Spleen (tissue), 11 donors: ENCODE measurements around the gene RUSC2. TPM values are rescaled to one million over a fixed set of nuclear protein-coding genes. Genes with fewer than 3 reads are reported as not detected.
"Not testable (repeated sequence)": the region's sequence is repeated elsewhere in the genome, so short reads cannot be mapped to it uniquely, and the experiment has no call there.

ENCODE experiments used
- DNase-seq: peaks from one replicate; pipeline ENCODE4 v3.0.0-alpha.2; 2020
- H3K27ac ChIP-seq, 8 donors: fragments of 200-600 bp; sonication (generic) in 7 of 8; 1 replicate in 4 of 8; 2 replicates in 4 of 8; pipeline versions ENCODE4 v1.5.0 to v1.8.0; 2016 to 2021; ENCODE audit warnings: inconsistent platforms in 4 of 8, mild to moderate bottlenecking in 4 of 8, moderate library complexity in 1 of 8
- H3K27me3 ChIP-seq, 7 donors: fragments of 200-600 bp; sonication (generic) in 6 of 7; replicated peaks in 1 of 7; 1 replicate in 4 of 7; 2 replicates in 3 of 7; pipeline versions ENCODE4 v1.5.0 to v1.8.0; 2016 to 2021; ENCODE audit warnings: inconsistent platforms in 3 of 7, mild to moderate bottlenecking in 1 of 7
- H3K36me3 ChIP-seq, 6 donors: fragments of 200-600 bp; sonication (generic) in 5 of 6; 1 replicate in 4 of 6; 2 replicates in 2 of 6; pipeline versions ENCODE4 v1.5.0 to v1.8.0; 2016 to 2021; ENCODE audit warnings: inconsistent platforms in 2 of 6
- H3K4me1 ChIP-seq, 6 donors: fragments of 200-600 bp; sonication (generic) in 5 of 6; 1 replicate in 3 of 6; 2 replicates in 3 of 6; pipeline versions ENCODE4 v1.5.0 to v1.8.0; 2016 to 2021; ENCODE audit warnings: inconsistent platforms in 3 of 6
- H3K4me3 ChIP-seq, 8 donors: fragments of 200-600 bp; sonication (generic) in 7 of 8; 1 replicate in 4 of 8; 2 replicates in 4 of 8; pipeline versions ENCODE4 v1.5.0 to v1.8.0; 2016 to 2021; ENCODE audit warnings: inconsistent platforms in 4 of 8, mild to moderate bottlenecking in 4 of 8, moderate library complexity in 2 of 8
- H3K9me3 ChIP-seq, 8 donors: fragments of 200-600 bp; sonication (generic) in 7 of 8; 1 replicate in 4 of 8; 2 replicates in 4 of 8; pipeline versions ENCODE4 v1.5.0 to v1.8.0; 2016 to 2021; ENCODE audit warnings: inconsistent platforms in 4 of 8
- POLR2A ChIP-seq, 3 donors: fragments of 450-650 bp; IDR thresholded peaks; one replicate each; pipeline ENCODE4 v1.5.1; 2017; ENCODE audit warnings: antibody characterized with exemption in 3 of 3, mild to moderate bottlenecking in 1 of 3
- POLR2AphosphoS5 ChIP-seq, 3 donors: sonication (generic); formaldehyde crosslinking; IDR thresholded peaks; one replicate each; pipeline ENCODE4 v1.5.1; 2017; ENCODE audit warnings: antibody characterized with exemption in 3 of 3
- WGBS, 5 donors: extraction: QIAGEN DNeasy Blood & Tissue Kit in 3 of 5; methylation state at CpG; one replicate each; pipeline versions ENCODE4 v1.1.5 to v1.1.7; 2013 to 2018; 5-methylcytosine and 5-hydroxymethylcytosine counted together
- intact Hi-C: fragments of 100-400 bp; cut with DNase I; formaldehyde crosslinking; loops from one replicate; pipeline ENCODE4 v1.15.0; 2023; ENCODE audit warnings: low total_unique reads
- polyA plus RNA-seq, 3 donors: library from polyadenylated mRNA; stranded (reverse); fragments of 200-250 nt; gene quantifications; one replicate each; pipeline ENCODE4 v1.2.1, GENCODE V29; 2013
- total RNA-seq, 7 donors: library from RNA; depleted of rRNA in 3 of 7; stranded (reverse); fragments of >200 nt in 3 of 7; fragmentation: NEBNext Ultra II Directional in 4 of 7; extraction: Animal tissue kit (Norgen Biotek cat#: 25700) in 4 of 7; gene quantifications; one replicate each; pipeline versions ENCODE4 v1.1.0 to v1.2.1, GENCODE V29; 2016 to 2021
- TF ChIP-seq, protein P1 (sequence below), 11 experiments: fragments of 200-600 bp in 7 of 11; fragments of 450-650 bp in 4 of 11; sonication (generic) in 4 of 11; IDR thresholded peaks in 8 of 11; conservative IDR thresholded peaks in 3 of 11; 1 replicate in 7 of 11; 2 replicates in 4 of 11; pipeline versions ENCODE4 v1.4.0 to v1.8.0; 2016 to 2021; ENCODE audit warnings: antibody characterized with exemption in 11 of 11, inconsistent platforms in 4 of 11, mild to moderate bottlenecking in 1 of 11
- donor health status: healthy with polysubstance abuse.
- donor health status: DM: no; HTN: no; CAD: no; lungs with moderate emphysema.
- donor health status: DM: no; HTN: no; CAD: no.
- donor health status: Bipolar disorder and iron deficiency.
- donor health status: healthy.
- donor health status: DM: no; HTN: no; CAD: no.
- donor health status: DM: yes; HTN: yes; CAD: no.

RUSC2 gene
- total and polyA plus RNA-seq, 10 donors = 2.5 to 41.9 (median 14.7) TPM

DNA sequence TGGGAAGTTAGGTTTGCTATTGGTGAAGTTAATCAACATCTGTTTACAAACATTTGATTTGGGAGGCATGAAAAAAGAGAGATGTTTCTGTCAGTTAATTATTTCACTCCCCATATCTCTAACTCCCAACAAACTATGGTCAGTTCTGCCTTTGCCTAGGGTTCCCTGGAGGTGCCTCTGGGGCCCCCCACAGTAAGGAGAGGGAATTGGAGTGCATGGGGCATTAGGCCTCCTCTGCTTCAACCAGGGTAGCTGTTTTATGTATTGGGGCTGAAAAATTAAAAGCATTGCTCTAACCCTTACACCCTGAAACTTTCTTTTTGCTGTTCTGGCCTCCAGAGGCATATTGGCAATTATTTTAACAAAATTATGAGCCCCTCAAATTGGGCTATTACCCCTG is 32.3 kb downstream of the RUSC2 start:
- Histone ChIP-seq H3K36me3 (no peaks in the 10 kb centered on the region), H3K27ac (peak overlapping the region in 1 of 8 donors; percentile 72), H3K27me3 (no peaks in the 10 kb centered on the region), H3K4me1 (peaks cover 8 to 46% (median 19%) of the 10 kb centered on the region in 6 donors), H3K9me3 (no peaks in the 10 kb centered on the region), H3K4me3 (no peak overlapping the region)
- intact Hi-C loops = no loop called here
- no peak for DNase-seq
- no peak for TF ChIP-seq POLR2A (IDR thresholded peaks at IDR 0.05)
- TF ChIP-seq, protein P1, sequence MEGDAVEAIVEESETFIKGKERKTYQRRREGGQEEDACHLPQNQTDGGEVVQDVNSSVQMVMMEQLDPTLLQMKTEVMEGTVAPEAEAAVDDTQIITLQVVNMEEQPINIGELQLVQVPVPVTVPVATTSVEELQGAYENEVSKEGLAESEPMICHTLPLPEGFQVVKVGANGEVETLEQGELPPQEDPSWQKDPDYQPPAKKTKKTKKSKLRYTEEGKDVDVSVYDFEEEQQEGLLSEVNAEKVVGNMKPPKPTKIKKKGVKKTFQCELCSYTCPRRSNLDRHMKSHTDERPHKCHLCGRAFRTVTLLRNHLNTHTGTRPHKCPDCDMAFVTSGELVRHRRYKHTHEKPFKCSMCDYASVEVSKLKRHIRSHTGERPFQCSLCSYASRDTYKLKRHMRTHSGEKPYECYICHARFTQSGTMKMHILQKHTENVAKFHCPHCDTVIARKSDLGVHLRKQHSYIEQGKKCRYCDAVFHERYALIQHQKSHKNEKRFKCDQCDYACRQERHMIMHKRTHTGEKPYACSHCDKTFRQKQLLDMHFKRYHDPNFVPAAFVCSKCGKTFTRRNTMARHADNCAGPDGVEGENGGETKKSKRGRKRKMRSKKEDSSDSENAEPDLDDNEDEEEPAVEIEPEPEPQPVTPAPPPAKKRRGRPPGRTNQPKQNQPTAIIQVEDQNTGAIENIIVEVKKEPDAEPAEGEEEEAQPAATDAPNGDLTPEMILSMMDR (IDR thresholded peaks at IDR 0.05 in 8 of 11, conservative IDR thresholded peaks at IDR 0.05 in 3 of 11) = no peak
- no peak for TF ChIP-seq POLR2AphosphoS5 (IDR thresholded peaks at IDR 0.05)

DNA sequence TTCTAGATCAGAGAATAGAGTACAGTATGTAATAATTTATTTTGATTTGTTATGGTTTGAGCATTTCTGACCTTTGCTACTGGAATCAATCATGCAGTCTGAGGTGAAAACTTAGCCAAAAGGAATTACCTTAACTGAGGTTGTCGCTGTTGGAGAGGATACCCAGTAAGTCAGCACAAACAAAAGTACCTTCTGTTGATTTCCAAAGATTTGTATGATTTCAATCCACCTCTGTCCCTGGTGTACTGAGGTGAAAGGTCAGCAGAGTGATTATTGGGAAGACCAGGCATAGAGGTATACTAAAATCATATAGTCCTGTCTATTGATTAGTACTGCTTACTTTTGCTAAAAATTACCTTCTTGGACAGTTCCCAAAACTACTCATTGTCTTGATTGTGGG is 32.8 kb downstream of the RUSC2 start:
- Histone ChIP-seq H3K27ac (no peak overlapping the region), H3K27me3 (no peaks in the 10 kb centered on the region), H3K36me3 (no peaks in the 10 kb centered on the region), H3K9me3 (no peaks in the 10 kb centered on the region), H3K4me1 (peaks cover 9 to 46% (median 22%) of the 10 kb centered on the region in 6 donors), H3K4me3 (no peak overlapping the region)
- intact Hi-C loops = no loop called here
- DNase-seq = no peak
- 90 to 100% (median 96%) methylated on average over 1 of the region's 1 CpG for WGBS, 5 donors
- TF ChIP-seq POLR2AphosphoS5 (IDR thresholded peaks at IDR 0.05) = no peak
- no peak for TF ChIP-seq POLR2A (IDR thresholded peaks at IDR 0.05)
- TF ChIP-seq, protein P1 (IDR thresholded peaks at IDR 0.05 in 8 of 11, conservative IDR thresholded peaks at IDR 0.05 in 3 of 11) = no peak

DNA sequence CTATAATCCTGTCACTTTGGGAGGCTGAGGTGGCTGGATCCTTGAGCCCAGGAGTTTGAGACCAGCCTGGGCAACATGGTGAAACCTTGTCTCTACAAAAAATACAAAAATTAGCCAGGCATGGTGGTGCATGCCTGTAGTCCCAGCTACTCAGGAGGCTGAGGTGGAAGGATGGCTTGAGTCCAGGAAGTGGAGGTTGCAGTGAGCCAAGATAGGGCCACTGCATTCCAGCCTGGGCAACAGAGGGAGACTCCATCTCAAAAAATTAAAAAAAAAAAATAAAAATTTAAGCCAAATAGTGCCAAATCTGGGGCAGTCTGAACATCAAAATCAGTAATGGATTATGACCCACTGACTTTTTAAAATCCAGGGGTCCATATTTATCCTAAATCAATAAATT is 33.6 kb downstream of the RUSC2 start:
- H3K27me3 ChIP-seq, intact Hi-C loops: not testable (repeated sequence)

DNA sequence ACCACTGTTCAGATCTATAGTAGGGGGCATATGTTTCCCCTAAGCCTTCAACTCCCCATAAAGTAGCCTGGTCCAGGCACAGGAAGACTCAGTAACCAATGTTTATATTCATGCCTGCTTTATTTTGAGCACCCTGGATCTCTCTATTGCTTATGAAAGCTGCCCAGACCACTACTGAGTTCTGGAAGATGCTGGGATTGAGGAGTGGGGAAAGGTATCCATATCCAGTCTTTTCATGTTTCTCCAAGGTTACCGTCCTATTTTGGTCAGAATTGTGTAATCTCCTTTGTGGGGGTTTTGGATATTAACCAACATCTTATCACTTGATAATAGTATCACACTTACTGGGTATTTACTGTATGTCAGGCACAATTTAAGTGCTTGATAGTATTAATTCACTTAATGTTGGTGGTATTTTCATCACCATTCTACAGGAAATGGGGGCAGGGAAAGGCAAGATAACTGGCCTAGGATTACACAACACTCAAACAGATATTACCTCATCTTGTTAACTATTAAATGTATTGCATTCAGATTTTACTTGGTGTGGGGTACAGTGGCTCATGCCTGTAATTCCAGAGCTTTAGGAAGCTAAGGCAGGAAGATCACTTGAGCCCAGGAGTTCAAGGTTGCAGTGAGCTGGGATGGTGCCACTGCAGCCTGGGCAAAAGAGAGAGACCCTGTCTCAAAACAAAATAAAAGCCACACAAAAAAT is 36.3 kb downstream of the RUSC2 start:
- 26 to 53% (median 31%) methylated on average over 1 of the region's 1 CpG for WGBS, 5 donors
- no peaks in the 10 kb centered on the region for H3K36me3 ChIP-seq
- no peaks in the 10 kb centered on the region for H3K27me3 ChIP-seq
- DNase-seq = no peak
- no peak for TF ChIP-seq POLR2A (IDR thresholded peaks at IDR 0.05)
- no peak for TF ChIP-seq POLR2AphosphoS5 (IDR thresholded peaks at IDR 0.05)
- TF ChIP-seq, protein P1 (IDR thresholded peaks at IDR 0.05 in 8 of 11, conservative IDR thresholded peaks at IDR 0.05 in 3 of 11) = no peak
- H3K4me3 ChIP-seq = no peak overlapping the region
- intact Hi-C loops = no loop called here
- H3K9me3 ChIP-seq = no peaks in the 10 kb centered on the region
- H3K4me1 ChIP-seq = peaks cover 9 to 54% (median 21%) of the 10 kb centered on the region in 6 donors
- H3K27ac ChIP-seq = peak overlapping the region in 7 of 8 donors; percentile 33 to 69 (median 55)

More for the DNA sequence above, 33.6 kb downstream of the RUSC2 start:
- H3K9me3 ChIP-seq, H3K36me3 ChIP-seq, DNase-seq, H3K4me3 ChIP-seq, H3K27ac ChIP-seq: not testable (repeated sequence)
- H3K4me1 ChIP-seq = peaks cover 9 to 47% (median 22%) of the 10 kb centered on the region in 6 donors
